ENCODE measurements around the gene VPS26B. TPM values are rescaled to one million over a fixed set of nuclear protein-coding genes. Genes with fewer than 3 reads are reported as not detected.

VPS26B gene
- total and polyA plus RNA-seq, 9 of the 15 experiments (the other 6 are each of a cell fraction or from before 2014, with no cell fraction given) = 3.5 to 43.3 (median 27.4) TPM

GRCh38 chr11:134235399-134235798 is 10.9 kb downstream of the VPS26B start (continued):
- TF ChIP-seq E2F8 (IDR thresholded peaks at IDR 0.05; ENCODE audit: low read depth, partially characterized antibody) (no peak), C11orf30 (IDR thresholded peaks at IDR 0.05; ENCODE audit: low read depth) (no peak), FOXK1 (CRISPR knock-in tag; IDR thresholded peaks at IDR 0.05; ENCODE audit: borderline replicate concordance) (no peak), ZNF551 (CRISPR knock-in tag; IDR thresholded peaks at IDR 0.05) (no peak), CBX1 (IDR thresholded peaks at IDR 0.05; ENCODE audit: low read depth) (no peak), SOX6 (IDR thresholded peaks at IDR 0.05) (no peak), CHD4 (IDR thresholded peaks at IDR 0.05; ENCODE audit: insufficient read depth, insufficient replicate concordance, low read depth, low read length, poor library complexity, severe bottlenecking) (no peak), ELF4 (CRISPR knock-in tag; IDR thresholded peaks at IDR 0.05) (no peak), ZBTB26 (CRISPR knock-in tag; IDR thresholded peaks at IDR 0.05) (no peak), MAFK (IDR thresholded peaks at IDR 0.05; ENCODE audit: low read length) (no peak), NFE2 (IDR thresholded peaks at IDR 0.05; ENCODE audit: low read depth) (no peak)

Data from K562 (cell line).